H1 (cell line): ENCODE measurements around the gene BTBD10.

Source experiments
- CHD2 ChIP-seq: IDR thresholded peaks from 2 replicates; pipeline ENCODE4 v1.6.1; 2012; ENCODE audit warnings: low read length, improper control_type of control experiment
- CTCF ChIP-seq, 3 experiments: IDR thresholded peaks; 1 replicate in 2 of 3; 2 replicates in 1 of 3; pipeline versions ENCODE4 v1.5.1 to v1.6.1; 2011; ENCODE audit warnings: low read length in 3 of 3, mild to moderate bottlenecking in 3 of 3, inconsistent platforms in 2 of 3, low read depth in 1 of 3, moderate library complexity in 1 of 3; ENCODE audit not compliant: insufficient read depth in 1 of 3; ENCODE audit errors: control extremely low read depth in 1 of 3
- JUND ChIP-seq: IDR thresholded peaks from 2 replicates; pipeline ENCODE4 v1.6.1; 2011; ENCODE audit warnings: mild to moderate bottlenecking, improper control_type of control experiment, low read length
- MAX ChIP-seq: IDR thresholded peaks from 2 replicates; pipeline ENCODE4 v1.6.1; 2012; ENCODE audit warnings: inconsistent platforms
- POLR2A ChIP-seq, 2 experiments: IDR thresholded peaks; 1 replicate in 1 of 2; 2 replicates in 1 of 2; pipeline ENCODE4 v1.6.1; 2011; ENCODE audit warnings: low read depth in 2 of 2, low read length in 2 of 2, mild to moderate bottlenecking in 2 of 2; ENCODE audit errors: control extremely low read depth in 1 of 2
- POLR2AphosphoS5 ChIP-seq: IDR thresholded peaks from 2 replicates; pipeline ENCODE4 v1.6.1; 2011; ENCODE audit warnings: low read depth, low read length
- RFX5 ChIP-seq: IDR thresholded peaks from 2 replicates; pipeline ENCODE4 v1.6.1; 2011; ENCODE audit warnings: low read depth, low read length, improper control_type of control experiment, borderline replicate concordance
- SP1 ChIP-seq: IDR thresholded peaks from 2 replicates; pipeline ENCODE4 v1.6.1; 2011; ENCODE audit warnings: low read depth, low read length
- TBP ChIP-seq: IDR thresholded peaks from 2 replicates; pipeline ENCODE4 v1.6.1; 2011; ENCODE audit warnings: low read depth, low read length, improper control_type of control experiment
- ZNF274 ChIP-seq: IDR thresholded peaks from 2 replicates; pipeline ENCODE4 v1.7.0; 2012; ENCODE audit warnings: low read length, borderline replicate concordance; ENCODE audit errors: extremely low read depth

GRCh38 chr11:13341026-13341425, 122.0 kb downstream of the BTBD10 start:
- no peak for TF ChIP-seq CTCF (IDR thresholded peaks at IDR 0.05; ENCODE audit: control extremely low read depth in 1 of 3, insufficient read depth in 1 of 3, low read depth in 1 of 3, low read length in 3 of 3)
- TF ChIP-seq MAX = no peak
- TF ChIP-seq JUND = no peak
- TF ChIP-seq POLR2AphosphoS5 = no peak
- TF ChIP-seq CHD2 = no peak
- no peak for TF ChIP-seq RFX5
- TF ChIP-seq ZNF274 = no peak
- TF ChIP-seq POLR2A (IDR thresholded peaks at IDR 0.05; ENCODE audit: control extremely low read depth in 1 of 2, low read depth in 2 of 2, low read length in 2 of 2) = no peak
- TF ChIP-seq SP1 = no peak
- no peak for TF ChIP-seq TBP
